Activated naive CD8-positive, alpha-beta T cell treated with anti-CD3 and anti-CD28 coated beads, Interleukin-2, amount 50 U/mL, for 24 hours (primary cell): ENCODE data around the gene FBXL17.

ENCODE experiments used
- ATAC-seq: fragments of 150-1000 bp; cut with Tn5 transposase; one replicate; pipeline ENCODE4 v1.10.0; 2021
- DNase-seq: peaks from one replicate; pipeline ENCODE4 v3.0.0; 2021
- H3K27ac Mint-ChIP-seq: one replicate; pipeline ENCODE4 v1.8.0; 2021; ENCODE audit warnings: mild to moderate bottlenecking, mixed read lengths
- H3K27me3 Mint-ChIP-seq: one replicate; pipeline ENCODE4 v1.8.0; 2021; ENCODE audit warnings: mixed read lengths
- H3K36me3 Mint-ChIP-seq: one replicate; pipeline ENCODE4 v1.8.0; 2021; ENCODE audit warnings: low read depth, mixed read lengths
- H3K4me1 Mint-ChIP-seq: one replicate; pipeline ENCODE4 v1.8.0; 2021; ENCODE audit warnings: mixed read lengths
- H3K4me3 Mint-ChIP-seq: one replicate; pipeline ENCODE4 v1.8.0; 2021; ENCODE audit warnings: mild to moderate bottlenecking, moderate library complexity, mixed read lengths
- H3K9me3 Mint-ChIP-seq: one replicate; pipeline ENCODE4 v1.8.0; 2021; ENCODE audit warnings: mixed read lengths

The FBXL17 gene

DNA sequence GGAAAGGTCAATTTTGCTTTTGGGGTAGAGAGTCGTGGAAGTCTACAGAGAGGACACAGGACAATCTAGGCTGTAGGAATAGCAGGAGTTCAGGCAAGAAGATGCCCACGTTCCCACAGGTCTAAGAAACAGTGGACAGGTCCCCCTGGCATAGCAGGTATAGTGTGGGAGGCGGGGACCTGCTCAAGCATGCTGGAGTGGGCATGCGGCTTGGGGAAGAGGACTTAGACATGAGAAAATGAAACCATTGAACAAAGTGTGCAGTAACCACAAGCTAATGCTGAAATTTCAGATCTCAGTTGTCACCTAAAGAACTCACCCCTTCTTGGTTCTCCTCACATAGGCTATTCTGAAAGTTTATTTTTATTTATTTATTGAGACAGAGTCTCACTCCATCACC lies 568.3 kb downstream of the FBXL17 start:
- DNase-seq (no peak), ATAC-seq (no peak)
- Mint-ChIP-seq H3K9me3 (no peaks in the 10 kb centered on the region), H3K36me3 (no peaks in the 10 kb centered on the region), H3K27ac (no peak overlapping the region), H3K4me1 (no peaks in the 10 kb centered on the region), H3K27me3 (no peaks in the 10 kb centered on the region), H3K4me3 (no peak overlapping the region)

- H3K4me1 Mint-ChIP-seq: no peaks in the 10 kb centered on the region
- no peak overlapping the region for H3K4me3 Mint-ChIP-seq
These were observed 569.2 kb downstream of the FBXL17 start for GRCh38 chr5:107812570-107813141.

GRCh38 chr5:107809201-107810034 lies 572.5 kb downstream of the FBXL17 start:
- Mint-ChIP-seq H3K36me3 (no peaks in the 10 kb centered on the region), H3K27me3 (no peaks in the 10 kb centered on the region), H3K4me1 (no peaks in the 10 kb centered on the region), H3K4me3 (no peak overlapping the region), H3K9me3 (no peaks in the 10 kb centered on the region), H3K27ac (no peak overlapping the region)
- no peak for ATAC-seq
- no peak for DNase-seq

More at GRCh38 chr5:107812570-107813141, 569.2 kb downstream of the FBXL17 start:
- no peaks in the 10 kb centered on the region for H3K36me3 Mint-ChIP-seq
- H3K27ac Mint-ChIP-seq: no peak overlapping the region
- H3K9me3 Mint-ChIP-seq: no peaks in the 10 kb centered on the region
- ATAC-seq (no peak), DNase-seq (no peak)
- H3K27me3 Mint-ChIP-seq: no peaks in the 10 kb centered on the region
